ENCODE results near the gene NDUFS5.
"Not testable (repeated sequence)": the region's sequence is repeated elsewhere in the genome, so short reads cannot be mapped to it uniquely, and the experiment has no call there.

The NDUFS5 gene

DNA sequence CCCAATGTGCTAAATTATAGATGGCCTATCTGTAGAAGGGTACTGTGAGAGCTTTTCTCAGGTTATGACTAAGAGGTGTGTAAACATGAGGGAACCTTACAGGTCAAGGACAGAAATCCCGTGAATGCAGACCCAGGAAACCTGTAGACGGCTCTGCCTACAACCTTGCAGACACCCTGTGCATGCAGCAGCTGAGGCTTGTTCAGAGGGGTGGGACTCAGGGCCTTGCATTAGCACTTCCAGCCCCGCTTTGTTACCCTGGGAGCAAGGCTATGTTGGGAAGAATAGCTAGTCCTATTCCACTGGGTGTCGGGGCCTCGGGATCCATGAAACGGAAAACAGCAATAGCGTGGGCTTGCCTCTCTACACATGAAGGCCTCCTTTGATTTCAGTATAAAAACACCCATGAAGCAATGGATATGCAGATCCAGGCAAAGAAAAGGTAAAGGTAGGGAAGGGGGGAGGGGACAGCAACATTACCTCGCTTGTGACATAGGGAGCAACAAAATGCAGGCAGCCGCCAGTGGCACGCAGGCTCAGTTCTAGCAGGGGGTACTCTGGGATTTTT, 9.5 kb upstream of the NDUFS5 start:
- no peak for DNase-seq (ENCODE audit: low spot score)

DNA sequence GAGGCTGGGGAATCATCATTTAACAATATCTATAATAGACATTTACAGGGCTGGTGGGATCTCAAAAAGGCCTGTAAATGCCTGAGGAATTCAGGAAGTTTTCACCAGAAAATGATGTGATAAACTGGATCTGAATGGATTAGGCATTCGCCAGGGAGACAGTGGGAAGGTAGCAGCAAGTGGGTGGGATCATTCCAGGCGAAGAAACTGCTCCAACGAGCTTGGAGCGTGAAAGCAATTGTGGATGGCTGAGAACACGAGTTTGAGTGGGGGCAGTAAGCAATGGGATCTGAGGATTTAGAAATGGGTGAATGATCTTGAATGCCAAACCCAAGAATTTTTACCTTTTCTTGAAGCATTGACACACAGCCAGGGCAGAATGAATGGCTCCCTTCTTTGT, 8.9 kb upstream of the NDUFS5 start:
- no peak for DNase-seq (ENCODE audit: low spot score)

DNA sequence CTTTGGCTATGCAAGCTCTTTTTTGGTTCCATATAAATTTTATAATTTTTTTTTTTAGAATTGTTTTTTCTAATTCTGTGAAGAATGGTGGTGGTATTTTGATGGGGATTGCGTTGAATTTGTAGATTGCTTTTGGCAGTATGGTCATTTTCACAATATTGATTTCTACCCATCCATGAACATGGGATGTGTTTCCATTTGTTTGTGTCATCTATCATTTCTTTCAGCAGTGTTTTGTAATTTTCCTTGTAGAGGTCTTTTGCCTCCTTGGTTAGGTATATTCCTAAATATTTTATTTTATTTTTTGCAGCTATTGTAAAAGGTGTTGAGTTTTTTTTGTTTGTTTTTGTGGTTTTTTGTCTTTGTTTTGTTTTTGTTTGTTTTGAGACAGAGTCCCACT, 5.7 kb upstream of the NDUFS5 start:
- not testable (repeated sequence) for DNase-seq (ENCODE audit: low spot score)

DNA sequence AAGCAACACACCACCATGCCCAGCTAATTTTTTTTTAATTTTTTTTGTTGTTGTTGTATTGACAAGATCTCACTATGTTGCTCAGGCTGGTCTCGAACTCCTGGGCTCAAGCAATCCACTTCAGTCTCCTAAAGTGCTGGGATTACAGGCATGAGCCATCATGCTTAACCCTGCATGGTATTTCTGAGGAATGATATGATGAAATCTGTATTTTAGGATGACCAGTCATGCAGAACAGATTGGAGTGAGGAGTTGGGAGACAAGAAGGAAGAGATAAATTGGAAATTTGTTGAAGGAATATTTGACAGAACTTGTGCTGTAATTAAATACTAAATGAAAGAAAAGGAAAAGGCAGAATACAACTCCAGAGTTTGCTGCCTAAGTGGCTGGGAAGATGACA, 4.7 kb upstream of the NDUFS5 start:
- no peak for DNase-seq (ENCODE audit: low spot score)

DNA sequence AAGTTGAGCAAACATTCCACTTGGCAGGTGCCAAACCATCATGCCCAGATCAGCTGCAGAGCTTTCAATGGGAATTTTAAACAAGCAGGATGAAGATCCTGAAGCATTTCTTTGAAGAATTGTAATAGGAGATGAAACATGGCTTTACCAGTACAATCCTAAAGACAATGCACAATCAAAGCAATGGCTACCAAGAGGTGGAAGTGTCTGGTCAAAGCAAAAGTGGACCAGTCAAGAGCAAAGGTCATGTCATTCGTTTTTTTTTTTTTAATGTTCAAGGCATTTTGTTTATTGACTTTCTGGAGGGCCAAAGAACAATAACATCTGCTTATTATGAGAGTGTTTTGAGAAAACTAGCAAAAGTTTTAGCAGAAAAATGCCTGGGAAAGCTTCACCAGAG, 3.0 kb upstream of the NDUFS5 start:
- no peak for DNase-seq (ENCODE audit: low spot score)

DNA sequence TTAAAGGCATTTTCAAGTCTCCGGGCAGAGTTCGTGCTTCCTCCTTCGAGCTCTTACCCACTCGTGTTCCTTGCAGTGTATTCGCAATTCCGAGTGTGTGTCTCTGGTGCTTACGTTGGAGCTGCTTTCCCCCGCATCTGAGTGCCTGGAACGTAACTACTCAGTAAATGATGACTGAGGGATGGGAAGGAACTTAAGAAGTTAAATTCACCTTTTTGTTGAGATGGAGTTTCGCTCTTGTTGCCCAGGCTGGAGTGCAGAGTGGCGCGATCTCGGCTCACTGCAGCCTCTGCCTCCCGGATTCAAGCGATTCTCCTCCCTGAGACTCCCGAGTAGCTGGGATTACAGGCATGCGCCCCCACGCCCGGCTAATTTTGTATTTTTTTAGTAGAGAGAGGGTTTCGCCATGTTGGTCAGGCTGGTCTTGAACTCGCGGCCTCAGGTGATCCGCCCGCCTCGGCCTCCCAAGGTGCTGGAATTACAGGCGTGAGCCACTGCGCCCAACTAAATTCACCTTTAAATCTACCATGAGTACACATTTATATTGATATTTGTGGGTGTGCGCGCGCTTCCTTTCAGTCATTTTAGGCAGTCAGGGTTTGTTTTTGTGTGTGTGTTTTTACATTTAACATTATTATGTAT, 837 bp downstream of the NDUFS5 start:
- no peak for DNase-seq (ENCODE audit: low spot score)

DNA sequence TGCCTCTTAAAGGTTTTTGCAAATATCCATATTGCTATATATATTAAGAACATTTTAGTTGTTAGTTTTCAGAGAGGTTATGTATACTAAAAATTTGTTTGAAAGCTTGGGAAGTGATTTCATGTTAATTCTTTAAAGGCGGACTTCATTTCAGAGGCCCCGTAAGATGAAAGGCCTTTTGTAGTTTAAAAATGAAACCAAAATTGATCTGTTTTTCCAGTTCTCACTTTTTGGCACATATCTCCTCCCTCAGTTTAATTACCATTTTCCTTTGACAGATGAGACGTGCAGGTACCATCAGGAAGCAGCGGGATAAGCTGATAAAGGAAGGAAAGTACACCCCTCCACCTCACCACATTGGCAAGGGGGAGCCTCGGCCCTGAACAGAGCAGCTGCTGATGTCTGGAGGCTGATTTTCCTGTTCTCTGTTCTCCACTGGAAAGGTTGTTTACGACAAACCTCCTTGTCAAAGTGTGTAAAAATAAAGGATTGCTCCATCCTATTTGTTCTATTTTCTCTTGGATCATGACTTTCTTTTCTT, 8.0 kb downstream of the NDUFS5 start:
- no peak for DNase-seq (ENCODE audit: low spot score)

DNA sequence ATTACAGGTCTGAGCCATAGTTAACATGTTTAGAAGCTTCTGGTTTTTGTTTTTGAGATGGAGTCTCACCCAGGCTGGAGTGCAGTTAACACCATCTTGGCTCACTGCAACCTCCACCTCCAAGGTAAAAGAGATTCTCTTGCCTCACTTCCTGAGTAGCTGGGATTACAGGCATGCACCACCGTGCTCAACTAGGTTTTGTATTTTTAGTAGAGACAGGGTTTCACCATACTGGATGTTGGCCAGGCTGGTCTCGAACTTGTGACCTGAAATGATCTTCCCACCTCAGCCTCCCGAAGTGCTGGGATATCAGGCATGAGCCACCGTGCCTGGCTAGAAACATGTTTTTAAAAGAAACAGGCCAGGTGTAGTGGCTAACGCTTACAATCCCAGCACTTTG, 10.5 kb downstream of the NDUFS5 start:
- DNase-seq (ENCODE audit: low spot score) = no peak

DNA sequence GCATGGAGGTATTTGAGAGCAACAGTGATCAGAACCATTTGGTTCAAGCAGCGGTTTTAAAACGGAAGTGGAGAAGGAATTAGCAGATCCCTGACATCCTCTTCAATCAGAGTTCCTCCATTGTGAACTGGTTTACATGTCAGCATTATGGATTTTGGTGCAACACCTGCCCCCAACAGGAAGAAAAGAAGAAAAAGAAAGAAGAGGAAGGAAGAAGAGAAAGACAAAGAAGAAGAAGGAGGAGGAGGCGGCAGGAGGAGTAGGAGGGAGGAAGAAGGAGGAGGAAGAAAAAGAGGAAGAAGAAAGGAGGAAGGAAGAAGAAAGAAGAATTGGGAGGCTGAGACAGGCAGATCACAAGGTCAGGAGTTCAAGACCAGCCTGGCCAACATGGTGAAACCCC, 17.4 kb downstream of the NDUFS5 start:
- DNase-seq (ENCODE audit: low spot score) = no peak

DNA sequence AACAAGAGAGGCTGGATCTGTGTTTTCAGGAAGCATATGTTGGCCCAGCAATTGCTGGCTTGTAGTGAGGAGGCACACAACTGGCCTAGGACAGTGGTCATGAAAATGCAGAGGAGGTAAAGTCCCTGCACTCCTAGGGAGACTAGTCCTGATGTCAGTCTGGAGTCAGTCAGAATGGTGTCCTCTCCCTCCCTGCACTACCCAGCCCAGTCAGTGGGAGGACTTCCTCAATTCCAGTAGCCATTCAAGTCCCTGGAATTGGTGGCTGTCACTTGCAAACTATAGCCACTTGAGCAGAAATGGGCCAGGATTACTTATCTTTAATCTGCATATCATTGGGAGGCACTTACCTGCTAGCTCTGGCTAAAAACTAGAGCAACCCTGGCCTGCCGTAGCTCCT, 18.6 kb downstream of the NDUFS5 start:
- DNase-seq (ENCODE audit: low spot score) = no peak

DNA sequence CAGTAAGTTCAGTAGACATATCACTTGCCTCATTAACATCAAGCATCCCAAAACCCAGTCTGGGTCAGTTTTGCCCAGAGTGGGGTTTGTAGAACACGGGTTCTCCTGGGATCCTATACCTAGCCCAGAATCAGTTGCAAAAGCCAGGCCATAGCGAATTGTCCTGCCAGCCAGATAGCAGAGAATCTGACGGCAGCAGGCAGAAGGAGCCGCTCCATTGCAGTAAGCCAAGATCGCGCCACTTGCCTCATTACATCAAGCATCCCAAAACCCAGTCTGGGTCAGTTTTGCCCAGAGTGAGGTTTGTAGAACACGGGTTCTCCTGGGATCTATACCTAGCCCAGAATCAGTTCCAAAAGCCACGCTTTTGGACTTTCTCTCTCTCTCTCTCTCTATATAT, 19.1 kb downstream of the NDUFS5 start:
- no peak for DNase-seq (ENCODE audit: low spot score)

DNA sequence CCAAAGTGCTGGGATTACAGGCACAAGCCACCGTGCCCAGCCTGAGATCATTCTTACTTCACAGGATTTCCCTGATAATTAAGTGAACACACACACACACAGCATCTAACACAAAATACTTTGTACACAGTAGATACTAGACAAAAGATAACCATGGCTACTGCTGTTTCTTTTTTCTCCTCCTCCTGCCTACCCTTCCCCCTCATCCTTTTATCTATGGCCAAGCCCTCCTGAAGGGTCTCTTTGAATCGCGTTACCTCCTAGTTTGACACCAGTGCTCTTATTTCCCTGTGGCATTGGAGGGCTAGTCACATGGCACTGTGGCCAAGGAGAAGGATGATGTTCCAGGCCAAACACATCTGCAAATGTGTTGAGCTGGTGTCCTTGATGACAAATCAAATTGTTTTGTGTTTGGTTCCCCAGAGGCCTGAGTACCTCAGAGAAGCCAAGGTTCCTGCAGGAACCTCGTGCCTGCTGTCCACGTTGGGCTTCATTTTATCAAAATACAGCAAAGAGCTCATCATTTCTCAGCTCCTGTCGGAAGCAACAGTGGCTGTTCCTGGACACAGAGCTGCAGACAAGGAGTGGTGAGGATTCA, 20.6 kb downstream of the NDUFS5 start:
- DNase-seq (ENCODE audit: low spot score) = no peak

DNA sequence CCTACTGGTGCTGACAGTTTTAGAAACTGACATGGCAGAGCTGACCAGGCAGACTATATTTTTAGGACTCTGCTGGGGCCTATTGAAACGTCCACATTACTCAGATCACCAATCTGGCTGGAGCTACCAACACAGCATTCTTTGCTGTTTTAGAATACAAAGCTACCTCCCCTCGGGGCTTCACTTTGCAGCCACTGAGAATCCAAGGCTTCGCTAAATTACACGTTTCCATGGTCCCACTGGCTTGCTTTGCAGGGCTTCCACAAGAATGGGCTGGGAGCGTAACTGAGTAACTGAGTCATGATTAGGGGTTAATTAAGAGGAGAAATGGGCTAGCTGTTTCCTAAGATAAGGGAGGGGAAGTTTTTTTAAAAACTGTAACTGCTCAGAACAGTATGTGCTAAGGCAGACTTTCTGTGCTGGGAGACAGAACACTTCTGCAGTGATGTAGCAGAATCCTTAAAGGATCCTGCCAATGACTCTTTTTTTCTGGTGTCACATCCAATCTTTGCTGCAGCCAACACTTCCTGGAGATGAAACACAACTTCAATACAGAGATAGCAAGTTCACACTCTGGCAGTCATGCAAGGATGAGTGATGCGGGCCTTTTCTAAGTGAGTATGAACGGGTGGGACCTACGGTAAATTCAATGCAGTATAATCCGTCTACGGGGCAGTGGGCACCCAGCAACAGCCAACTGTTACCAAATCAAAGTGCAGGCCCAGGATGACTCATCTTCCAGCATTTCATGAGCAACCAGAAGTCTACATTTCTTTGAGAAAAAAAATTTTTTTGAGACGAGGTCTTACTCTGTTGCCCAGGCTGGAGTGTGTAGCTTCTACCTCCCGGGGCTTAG, 21.5 kb downstream of the NDUFS5 start:
- DNase-seq (ENCODE audit: low spot score) = no peak

DNA sequence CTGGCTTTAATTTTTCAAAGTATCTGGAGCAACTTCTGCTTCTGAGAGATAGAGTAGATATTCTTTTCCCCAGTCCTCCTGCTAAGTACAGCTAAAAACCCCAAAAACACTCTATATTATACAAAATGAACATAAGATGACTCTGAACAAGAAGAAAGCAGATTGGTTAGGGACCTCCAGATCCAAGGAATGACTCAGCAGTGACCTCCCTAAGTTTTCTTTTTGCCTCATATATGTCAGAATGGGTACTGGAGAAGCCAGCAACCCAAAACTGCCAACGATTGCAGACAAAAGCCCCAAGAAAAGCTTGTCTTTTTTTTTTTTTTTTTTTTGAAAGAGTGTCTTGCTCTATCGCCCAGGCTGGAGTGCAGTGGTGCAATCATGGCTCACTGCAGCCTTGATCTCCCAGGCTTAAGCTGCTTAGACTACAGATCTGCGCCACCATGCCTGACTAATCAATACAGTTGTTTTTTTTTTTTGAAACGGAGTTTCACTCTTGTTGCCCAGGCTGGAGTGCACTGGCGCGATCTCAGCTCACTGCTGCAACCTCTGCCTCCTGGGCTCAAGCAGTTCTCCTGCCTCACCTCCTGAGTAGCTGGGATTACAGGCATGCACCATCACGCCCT, 22.7 kb downstream of the NDUFS5 start:
- DNase-seq (ENCODE audit: low spot score) = no peak

DNA sequence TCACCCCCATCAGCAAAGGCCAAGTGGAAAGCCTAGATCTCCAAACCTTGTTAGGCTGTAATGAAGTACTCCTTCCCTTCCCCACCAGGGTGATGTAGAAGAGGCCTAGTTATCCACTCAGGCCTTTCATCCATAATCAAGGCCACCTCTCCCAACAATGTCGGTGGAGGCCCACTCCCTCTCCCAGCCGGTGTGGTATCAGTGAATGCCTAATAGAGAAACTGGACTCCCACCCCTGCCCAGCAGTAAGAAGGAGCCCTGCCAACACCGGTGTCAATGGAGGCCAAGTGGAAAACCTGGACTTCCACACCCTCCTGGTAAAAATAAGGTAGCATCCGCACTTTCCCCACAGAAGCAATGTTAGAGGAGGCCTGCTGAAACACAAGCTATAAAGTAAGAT, 23.9 kb downstream of the NDUFS5 start:
- no peak for DNase-seq (ENCODE audit: low spot score)

DNA sequence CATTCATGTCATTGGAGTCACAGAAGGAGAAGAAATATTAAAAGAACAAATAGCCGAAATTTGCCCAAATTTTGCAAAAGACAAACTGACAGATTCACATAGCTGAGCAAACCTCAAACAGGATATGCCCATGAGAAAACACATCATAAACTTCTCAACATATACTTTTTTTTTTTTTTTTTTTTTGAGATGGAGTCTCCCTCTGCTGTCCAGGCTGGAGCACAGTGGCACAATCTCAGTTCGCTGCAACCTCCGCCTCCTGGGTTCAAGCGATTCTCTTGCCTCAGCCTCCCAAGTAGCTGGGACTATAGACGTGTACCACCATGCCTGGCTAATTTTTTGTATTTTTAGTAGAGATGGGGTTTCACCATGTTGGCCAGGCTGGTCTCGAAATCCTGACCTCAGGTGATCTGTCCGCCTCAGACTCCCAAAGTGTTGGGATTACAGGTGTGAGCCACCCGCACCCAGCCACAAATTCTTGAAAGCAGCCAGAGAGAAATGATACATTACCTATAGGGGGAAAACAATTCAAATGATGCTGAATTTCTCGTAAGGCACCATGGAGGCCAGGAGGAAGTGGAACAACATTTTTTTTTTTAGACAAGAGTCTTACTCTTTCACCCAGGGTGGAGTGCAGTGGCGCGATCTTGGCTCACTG, 25.2 kb downstream of the NDUFS5 start:
- not testable (repeated sequence) for DNase-seq (ENCODE audit: low spot score)

DNA sequence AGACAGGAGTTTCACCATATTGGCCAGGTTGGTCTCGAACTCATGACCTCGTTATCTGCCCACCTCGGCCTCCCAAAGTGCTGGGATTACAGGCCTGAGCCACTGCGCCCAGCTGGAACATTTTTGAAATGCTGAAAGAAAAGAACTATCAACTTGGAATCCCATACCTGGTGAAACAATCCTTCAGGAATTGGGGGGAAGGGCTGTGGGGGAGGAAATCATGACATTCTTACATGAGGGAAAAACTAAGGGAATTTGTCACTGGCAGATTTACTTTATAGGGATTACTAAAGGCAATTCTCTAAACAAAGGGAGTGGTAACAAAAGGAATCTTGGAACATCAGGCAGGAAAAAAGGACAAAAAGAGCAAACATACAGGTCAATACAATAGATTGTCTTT, 25.8 kb downstream of the NDUFS5 start:
- DNase-seq (ENCODE audit: low spot score) = no peak

DNA sequence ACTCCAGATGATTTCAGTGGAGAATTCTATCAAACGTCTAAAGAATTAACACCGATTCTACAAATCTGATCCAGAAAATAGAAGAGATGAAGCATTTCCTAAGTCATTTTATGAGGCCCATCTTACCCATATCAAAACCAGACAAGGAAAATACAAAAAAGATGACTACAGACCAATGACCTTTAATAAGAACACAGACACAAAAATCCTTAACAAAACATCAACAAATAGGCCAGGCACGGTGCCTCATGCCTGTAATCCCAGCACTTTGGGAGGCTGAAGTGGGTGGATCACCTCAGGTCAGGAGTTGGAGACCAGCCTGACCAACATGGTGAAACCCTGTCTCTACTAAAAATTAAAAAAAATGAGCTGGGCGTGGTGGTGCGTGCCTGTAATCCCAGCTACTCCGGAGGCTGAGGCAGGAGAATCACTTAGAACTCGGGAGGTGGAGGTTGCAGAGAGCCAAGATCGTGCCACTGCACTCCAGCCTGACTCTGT, 29.1 kb downstream of the NDUFS5 start:
- not testable (repeated sequence) for DNase-seq (ENCODE audit: low spot score)

DNA sequence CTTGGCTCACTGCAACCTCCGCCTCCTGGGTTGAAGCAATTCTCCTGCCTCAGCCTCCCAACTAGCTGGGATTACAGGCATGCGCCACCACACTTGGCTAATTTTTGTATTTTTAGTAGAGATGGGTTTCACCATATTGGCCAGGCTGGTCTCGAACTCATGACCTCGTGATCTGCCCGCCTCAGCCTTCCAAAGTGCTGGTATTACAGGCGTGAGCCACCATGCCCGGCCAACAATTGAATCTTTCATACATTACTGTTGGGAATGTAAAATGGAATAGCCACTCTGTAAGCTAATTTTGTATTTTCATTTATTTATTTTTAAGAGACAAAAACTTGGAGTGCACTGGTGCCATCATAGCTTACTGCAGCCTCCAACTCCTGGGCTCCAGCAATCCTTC, 35.4 kb downstream of the NDUFS5 start:
- not testable (repeated sequence) for DNase-seq (ENCODE audit: low spot score)

DNA sequence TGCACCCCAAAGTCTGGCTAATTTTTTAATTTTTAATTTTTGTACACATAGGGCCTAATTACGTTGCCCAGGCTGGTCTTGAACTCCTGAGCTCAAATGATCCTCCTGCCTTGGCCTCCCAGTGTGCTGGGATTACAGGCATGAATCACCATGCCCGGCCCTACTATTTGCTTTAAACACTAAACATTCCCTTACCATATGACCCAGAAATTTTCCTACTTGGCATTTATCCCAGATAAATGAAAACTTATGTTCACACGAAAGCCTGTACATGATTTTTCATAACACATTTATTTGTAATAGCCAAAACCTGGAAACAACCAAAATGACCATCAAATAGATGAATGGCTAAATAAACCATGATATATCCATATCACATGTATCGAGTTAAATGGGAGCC, 35.8 kb downstream of the NDUFS5 start:
- no peak for DNase-seq (ENCODE audit: low spot score)

DNA sequence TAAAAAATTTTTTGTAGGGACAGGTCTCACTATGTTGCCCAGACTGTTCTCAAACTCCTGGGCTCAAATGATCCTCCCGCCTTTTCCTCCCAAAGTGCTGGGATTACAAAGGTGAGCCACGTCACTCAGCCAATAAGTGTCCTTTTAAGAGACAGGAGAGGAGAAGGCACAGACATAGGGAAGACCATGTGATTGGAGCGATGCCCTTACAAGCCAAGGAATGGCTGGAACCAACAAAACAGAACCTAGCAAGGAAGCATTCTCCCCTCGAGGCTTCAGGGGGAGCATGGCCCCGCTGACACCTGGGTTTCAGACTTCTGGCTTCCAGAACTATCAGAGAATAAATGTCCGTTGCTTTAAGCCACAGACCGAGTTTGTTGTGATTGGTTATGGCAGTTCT, 37.0 kb downstream of the NDUFS5 start:
- DNase-seq (ENCODE audit: low spot score) = no peak

DNA sequence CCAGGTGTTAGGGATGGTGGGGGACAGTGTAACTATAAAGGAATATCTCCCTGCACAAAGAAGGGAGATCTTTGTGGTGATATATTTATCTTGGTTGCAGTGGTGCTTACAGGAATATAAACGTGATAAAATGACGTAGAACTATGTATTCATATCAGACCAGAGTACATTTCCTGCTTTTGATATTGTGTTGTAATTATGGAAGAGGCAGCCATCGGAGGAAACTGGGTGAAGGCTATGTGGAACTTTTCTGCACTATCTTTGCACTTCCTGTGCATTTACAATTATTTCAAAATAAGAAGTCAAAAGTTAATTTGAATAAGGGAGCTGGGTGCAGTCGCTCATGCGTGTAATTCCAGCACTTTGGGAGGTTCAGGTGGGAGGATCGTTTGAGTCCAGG, 37.6 kb downstream of the NDUFS5 start:
- DNase-seq (ENCODE audit: low spot score) = no peak
